Brain microvascular endothelial cell (primary cell): ENCODE data around the gene YIF1A.

Experiments used
- DNase-seq: peaks from one replicate; pipeline ENCODE4 v3.0.0-alpha.2; 2020
- H3K27ac ChIP-seq: fragments of 250-450 bp; sonication (Bioruptor Pico); 2 replicates; pipeline ENCODE4 v1.5.1; 2020; ENCODE audit warnings: mild to moderate bottlenecking, moderate library complexity
- H3K27me3 ChIP-seq: fragments of 250-450 bp; sonication (Bioruptor Pico); replicated peaks from 2 replicates; pipeline ENCODE4 v1.5.1; 2020; ENCODE audit warnings: mild to moderate bottlenecking
- H3K36me3 ChIP-seq: fragments of 250-450 bp; sonication (Bioruptor Pico); replicated peaks from 2 replicates; pipeline ENCODE4 v1.5.1; 2020; ENCODE audit warnings: mild to moderate bottlenecking
- H3K4me3 ChIP-seq: 2 replicates; pipeline ENCODE4 v1.5.1; 2011; ENCODE audit warnings: low read depth, mild to moderate bottlenecking, control low read depth, low read length, moderate library complexity
- in situ Hi-C: cut with HindIII; loops from 2 replicates; pipeline ENCODE4 v1.10.0; 2017; ENCODE audit warnings: low sequenced_read_pairs, low pct_ligation_motif_present
- TF ChIP-seq, protein P1 (sequence below): IDR thresholded peaks from 2 replicates; pipeline ENCODE4 v1.5.1; 2011; ENCODE audit warnings: low read depth, mild to moderate bottlenecking, moderate library complexity, low read length, control low read depth, inconsistent platforms; ENCODE audit errors: missing control alignments

YIF1A gene

GRCh38 chr11:66251809-66252208, 37.1 kb downstream of the YIF1A start:
- Histone ChIP-seq H3K36me3 (peaks cover 28% of the 10 kb centered on the region), H3K27ac (no peak overlapping the region), H3K27me3 (no peaks in the 10 kb centered on the region), H3K4me3 (no peak overlapping the region)
- DNase-seq = no peak
- TF ChIP-seq, protein P1, sequence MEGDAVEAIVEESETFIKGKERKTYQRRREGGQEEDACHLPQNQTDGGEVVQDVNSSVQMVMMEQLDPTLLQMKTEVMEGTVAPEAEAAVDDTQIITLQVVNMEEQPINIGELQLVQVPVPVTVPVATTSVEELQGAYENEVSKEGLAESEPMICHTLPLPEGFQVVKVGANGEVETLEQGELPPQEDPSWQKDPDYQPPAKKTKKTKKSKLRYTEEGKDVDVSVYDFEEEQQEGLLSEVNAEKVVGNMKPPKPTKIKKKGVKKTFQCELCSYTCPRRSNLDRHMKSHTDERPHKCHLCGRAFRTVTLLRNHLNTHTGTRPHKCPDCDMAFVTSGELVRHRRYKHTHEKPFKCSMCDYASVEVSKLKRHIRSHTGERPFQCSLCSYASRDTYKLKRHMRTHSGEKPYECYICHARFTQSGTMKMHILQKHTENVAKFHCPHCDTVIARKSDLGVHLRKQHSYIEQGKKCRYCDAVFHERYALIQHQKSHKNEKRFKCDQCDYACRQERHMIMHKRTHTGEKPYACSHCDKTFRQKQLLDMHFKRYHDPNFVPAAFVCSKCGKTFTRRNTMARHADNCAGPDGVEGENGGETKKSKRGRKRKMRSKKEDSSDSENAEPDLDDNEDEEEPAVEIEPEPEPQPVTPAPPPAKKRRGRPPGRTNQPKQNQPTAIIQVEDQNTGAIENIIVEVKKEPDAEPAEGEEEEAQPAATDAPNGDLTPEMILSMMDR = no peak
- in situ Hi-C loops = no loop called here

DNA sequence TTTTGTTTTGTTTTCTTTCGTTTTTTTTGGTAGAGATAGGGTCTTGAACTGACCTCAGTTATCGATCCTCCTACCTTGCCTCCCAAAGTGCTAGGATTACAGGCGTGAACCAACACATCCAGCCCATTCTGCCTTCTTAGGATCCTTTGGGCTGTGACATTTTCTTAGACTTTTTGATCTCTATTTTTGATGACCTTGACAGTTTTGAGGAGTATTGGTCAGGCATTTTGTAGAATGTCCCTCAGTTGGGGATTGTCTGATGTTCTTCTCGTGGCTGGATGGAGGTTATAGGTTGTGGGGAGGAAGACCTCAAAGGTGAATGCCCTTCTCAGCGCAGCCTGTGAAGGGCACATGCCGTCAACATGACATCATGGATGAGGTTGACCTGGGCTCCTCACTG, 40.0 kb downstream of the YIF1A start:
- no peak overlapping the region for H3K27ac ChIP-seq

DNA sequence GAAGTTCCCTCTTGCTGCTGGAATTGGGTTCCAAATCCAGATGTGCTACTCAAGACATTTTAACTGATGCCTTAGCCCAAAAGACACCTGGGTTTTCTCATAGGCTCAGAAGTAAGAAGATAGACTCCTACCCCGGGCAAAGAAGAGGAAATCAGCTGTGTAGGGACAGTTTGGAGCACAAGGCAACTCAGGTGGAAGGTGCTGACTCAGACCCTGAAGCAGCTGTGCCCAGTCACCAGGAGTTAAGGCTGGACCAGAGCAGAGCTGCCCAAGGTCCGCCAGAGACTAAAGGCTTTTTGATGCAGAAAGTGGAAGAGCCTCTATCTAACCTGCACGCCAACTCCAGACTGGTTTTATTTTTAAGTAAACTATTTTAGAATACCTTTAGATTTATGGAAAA, 41.1 kb downstream of the YIF1A start:
- H3K27ac ChIP-seq = no peak overlapping the region
- in situ Hi-C loops = no loop called here

More for the DNA sequence above, 40.0 kb downstream of the YIF1A start:
- Histone ChIP-seq H3K4me3 (no peak overlapping the region), H3K36me3 (peaks cover 40% of the 10 kb centered on the region), H3K27me3 (no peaks in the 10 kb centered on the region)
- no peak for DNase-seq
- in situ Hi-C loops = no loop called here
- TF ChIP-seq, protein P1 = no peak

DNA sequence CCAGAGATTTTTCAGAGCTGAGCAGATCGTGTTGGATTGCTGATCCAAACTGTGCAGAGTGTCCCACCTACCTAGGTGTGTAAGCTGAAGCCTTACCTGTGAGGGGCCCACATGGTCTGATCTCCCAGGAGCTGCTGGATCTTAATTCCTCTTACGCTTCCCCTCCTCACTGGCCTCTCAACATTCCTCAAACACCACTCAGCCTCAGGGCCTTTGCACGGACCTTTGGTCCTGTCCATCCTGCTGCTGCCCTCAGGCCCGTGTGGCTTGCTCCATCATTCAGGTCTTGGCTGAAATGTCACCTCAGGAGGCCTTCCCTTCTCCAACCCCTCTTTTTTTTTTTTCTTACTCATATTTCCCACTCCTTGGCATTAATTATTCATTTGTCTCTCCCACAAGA, 41.6 kb downstream of the YIF1A start:
- TF ChIP-seq, protein P1 = no peak
- in situ Hi-C loops = no loop called here
- DNase-seq = no peak
- no peaks in the 10 kb centered on the region for H3K27me3 ChIP-seq
- no peak overlapping the region for H3K4me3 ChIP-seq
- peaks cover 54% of the 10 kb centered on the region for H3K36me3 ChIP-seq
- H3K27ac ChIP-seq = no peak overlapping the region

More for the DNA sequence above, 41.1 kb downstream of the YIF1A start:
- H3K27me3 ChIP-seq = no peaks in the 10 kb centered on the region
- H3K36me3 ChIP-seq = peaks cover 50% of the 10 kb centered on the region
- TF ChIP-seq, protein P1 = no peak
- H3K4me3 ChIP-seq = no peak overlapping the region
- no peak for DNase-seq

- no peak overlapping the region for H3K4me3 ChIP-seq
- H3K27ac ChIP-seq = no peak overlapping the region
- TF ChIP-seq, protein P1 = no peak
- no peak for DNase-seq
- in situ Hi-C loops = no loop called here
- H3K27me3 ChIP-seq = no peaks in the 10 kb centered on the region
- H3K36me3 ChIP-seq = peaks cover 69% of the 10 kb centered on the region
Observed at GRCh38 chr11:66243782-66244535, 45.0 kb downstream of the YIF1A start.
